ENCODE data around the gene TMEM203.

The TMEM203 gene

GRCh38 chr9:137229903-137230704, 24.7 kb upstream of the TMEM203 start:
- Histone ChIP-seq H3K27me3 (ENCODE audit: insufficient read depth, low read length) (peaks cover 3% of the 10 kb centered on the region), H3K9me3 (ENCODE audit: low read length) (no peaks in the 10 kb centered on the region), H3K36me3 (ENCODE audit: insufficient read depth, low read length) (no peaks in the 10 kb centered on the region), H2AFZ (ENCODE audit: low read depth, low read length) (no peak overlapping the region), H3K4me3 (ENCODE audit: low read length) (no peak overlapping the region), H3K4me1 (ENCODE audit: insufficient read depth, low read length) (peaks cover 6% of the 10 kb centered on the region)

GRCh38 chr9:137228968-137229896, 23.8 kb upstream of the TMEM203 start:
- H3K4me3 ChIP-seq (ENCODE audit: low read length), result no peak overlapping the region
- H3K4me1 ChIP-seq (ENCODE audit: insufficient read depth, low read length), result peaks cover 5% of the 10 kb centered on the region
- H3K36me3 ChIP-seq (ENCODE audit: insufficient read depth, low read length), result no peaks in the 10 kb centered on the region
- H3K9me3 ChIP-seq (ENCODE audit: low read length), result no peaks in the 10 kb centered on the region
- H3K27me3 ChIP-seq (ENCODE audit: insufficient read depth, low read length), result peaks cover 3% of the 10 kb centered on the region
- H2AFZ ChIP-seq (ENCODE audit: low read depth, low read length), result no peak overlapping the region

- H3K9me3 ChIP-seq (ENCODE audit: low read length), result no peaks in the 10 kb centered on the region
- H3K27me3 ChIP-seq (ENCODE audit: insufficient read depth, low read length), result peaks cover 3% of the 10 kb centered on the region
Observed at GRCh38 chr9:137228506-137228967, 23.1 kb upstream of the TMEM203 start.

GRCh38 chr9:137227853-137228505, 22.5 kb upstream of the TMEM203 start:
- no peak overlapping the region for H3K4me3 ChIP-seq (ENCODE audit: low read length)
- no peaks in the 10 kb centered on the region for H3K9me3 ChIP-seq (ENCODE audit: low read length)
- H3K4me1 ChIP-seq (ENCODE audit: insufficient read depth, low read length), result peaks cover 9% of the 10 kb centered on the region
- peaks cover 3% of the 10 kb centered on the region for H3K27me3 ChIP-seq (ENCODE audit: insufficient read depth, low read length)
- no peaks in the 10 kb centered on the region for H3K36me3 ChIP-seq (ENCODE audit: insufficient read depth, low read length)
- no peak overlapping the region for H2AFZ ChIP-seq (ENCODE audit: low read depth, low read length)

More at GRCh38 chr9:137228506-137228967, 23.1 kb upstream of the TMEM203 start:
- Histone ChIP-seq H3K4me3 (ENCODE audit: low read length) (no peak overlapping the region), H3K4me1 (ENCODE audit: insufficient read depth, low read length) (peaks cover 8% of the 10 kb centered on the region), H2AFZ (ENCODE audit: low read depth, low read length) (no peak overlapping the region), H3K36me3 (ENCODE audit: insufficient read depth, low read length) (no peaks in the 10 kb centered on the region)

GRCh38 chr9:137227054-137227852, 21.8 kb upstream of the TMEM203 start, which contains the start of gene RNF224:
TSS of gene RNF224 (plus strand) at chr9:137227502. CDS start at chr9:137228336, 834 bp downstream.
- Histone ChIP-seq H3K27me3 (ENCODE audit: insufficient read depth, low read length) (peaks cover 3% of the 10 kb centered on the region), H2AFZ (ENCODE audit: low read depth, low read length) (no peak within 1 kb of the TSS), H3K4me1 (ENCODE audit: insufficient read depth, low read length) (peaks cover 15% of the 10 kb centered on the region), H3K36me3 (ENCODE audit: insufficient read depth, low read length) (no peaks in the 10 kb centered on the region), H3K9me3 (ENCODE audit: low read length) (no peaks in the 10 kb centered on the region), H3K4me3 (ENCODE audit: low read length) (no peak within 1 kb of the TSS)

GRCh38 chr9:137226338-137227053, 21.0 kb upstream of the TMEM203 start:
- Histone ChIP-seq H2AFZ (ENCODE audit: low read depth, low read length) (no peak overlapping the region), H3K27me3 (ENCODE audit: insufficient read depth, low read length) (peaks cover 3% of the 10 kb centered on the region), H3K9me3 (ENCODE audit: low read length) (no peaks in the 10 kb centered on the region), H3K36me3 (ENCODE audit: insufficient read depth, low read length) (no peaks in the 10 kb centered on the region), H3K4me3 (ENCODE audit: low read length) (no peak overlapping the region), H3K4me1 (ENCODE audit: insufficient read depth, low read length) (peaks cover 15% of the 10 kb centered on the region)

- Histone ChIP-seq H3K27me3 (ENCODE audit: insufficient read depth, low read length) (peaks cover 2% of the 10 kb centered on the region), H3K36me3 (ENCODE audit: insufficient read depth, low read length) (no peaks in the 10 kb centered on the region), H3K9me3 (ENCODE audit: low read length) (no peaks in the 10 kb centered on the region), H2AFZ (ENCODE audit: low read depth, low read length) (no peak overlapping the region), H3K4me3 (ENCODE audit: low read length) (no peak overlapping the region), H3K4me1 (ENCODE audit: insufficient read depth, low read length) (peaks cover 15% of the 10 kb centered on the region)
Observed at GRCh38 chr9:137225699-137226331, 20.4 kb upstream of the TMEM203 start.

GRCh38 chr9:137224830-137225694, 19.6 kb upstream of the TMEM203 start, which contains the start of gene CYSRT1:
TSS of gene CYSRT1 (plus strand) at chr9:137225174. CDS start at chr9:137225622, 448 bp downstream.
- Histone ChIP-seq H3K9me3 (ENCODE audit: low read length) (no peaks in the 10 kb centered on the region), H3K36me3 (ENCODE audit: insufficient read depth, low read length) (no peaks in the 10 kb centered on the region), H3K4me3 (ENCODE audit: low read length) (peak within 1 kb of the TSS; percentile 98)

GRCh38 chr9:137223078-137223970, 17.9 kb upstream of the TMEM203 start:
- H2AFZ ChIP-seq (ENCODE audit: low read depth, low read length), result peak overlapping the region; percentile 90
- no peaks in the 10 kb centered on the region for H3K9me3 ChIP-seq (ENCODE audit: low read length)
- H3K4me1 ChIP-seq (ENCODE audit: insufficient read depth, low read length), result peaks cover 15% of the 10 kb centered on the region
- no peaks in the 10 kb centered on the region for H3K27me3 ChIP-seq (ENCODE audit: insufficient read depth, low read length)
- no peaks in the 10 kb centered on the region for H3K36me3 ChIP-seq (ENCODE audit: insufficient read depth, low read length)
- H3K4me3 ChIP-seq (ENCODE audit: low read length), result peak overlapping the region; percentile 98

More at GRCh38 chr9:137224830-137225694, 19.6 kb upstream of the TMEM203 start, which contains the start of gene CYSRT1:
- Histone ChIP-seq H3K27me3 (ENCODE audit: insufficient read depth, low read length) (no peaks in the 10 kb centered on the region), H3K4me1 (ENCODE audit: insufficient read depth, low read length) (peaks cover 15% of the 10 kb centered on the region), H2AFZ (ENCODE audit: low read depth, low read length) (peak within 1 kb of the TSS; percentile 90)
